ENCODE measurements around the gene IZUMO3.

The IZUMO3 gene

GRCh38 chr9:24500761-24501160 lies 44.9 kb downstream of the IZUMO3 start:
- no peaks in the 10 kb centered on the region for H3K27me3 ChIP-seq (ENCODE audit: low read depth, low read length)
- no peaks in the 10 kb centered on the region for H3K36me3 ChIP-seq (replicated peaks; ENCODE audit: low read depth, low read length)
- no peak overlapping the region for H2AFZ ChIP-seq (ENCODE audit: low read depth, low read length)
- no peak overlapping the region for H3K4me2 ChIP-seq (ENCODE audit: low read length)
- H3K79me2 ChIP-seq (ENCODE audit: low read length), result no peaks in the 10 kb centered on the region
- no peaks in the 10 kb centered on the region for H3K4me1 ChIP-seq (ENCODE audit: low read length)
- H3K4me3 ChIP-seq (ENCODE audit: low read length), result no peak overlapping the region
- no peak overlapping the region for H3K27ac ChIP-seq (ENCODE audit: low read length)
- H4K20me1 ChIP-seq (ENCODE audit: insufficient read depth, low read length), result no peaks in the 10 kb centered on the region
- TF ChIP-seq EZH2phosphoT487 (IDR thresholded peaks at IDR 0.05; ENCODE audit: low read depth), result no peak
- no peak for TF ChIP-seq CTCF (IDR thresholded peaks at IDR 0.05; ENCODE audit: low read depth, low read length)
- H3K9me3 ChIP-seq (ENCODE audit: insufficient read depth, low read length), result no peaks in the 10 kb centered on the region
- H3K9ac ChIP-seq (ENCODE audit: low read length), result no peak overlapping the region

GRCh38 chr9:24498632-24499031 lies 47.1 kb downstream of the IZUMO3 start:
- Histone ChIP-seq H3K9me3 (ENCODE audit: insufficient read depth, low read length) (no peaks in the 10 kb centered on the region), H3K4me2 (ENCODE audit: low read length) (no peak overlapping the region), H3K9ac (ENCODE audit: low read length) (no peak overlapping the region), H2AFZ (ENCODE audit: low read depth, low read length) (no peak overlapping the region), H3K79me2 (ENCODE audit: low read length) (no peaks in the 10 kb centered on the region), H4K20me1 (ENCODE audit: insufficient read depth, low read length) (no peaks in the 10 kb centered on the region), H3K27ac (ENCODE audit: low read length) (no peak overlapping the region), H3K4me1 (ENCODE audit: low read length) (no peaks in the 10 kb centered on the region), H3K36me3 (replicated peaks; ENCODE audit: low read depth, low read length) (no peaks in the 10 kb centered on the region), H3K4me3 (ENCODE audit: low read length) (no peak overlapping the region), H3K27me3 (ENCODE audit: low read depth, low read length) (no peaks in the 10 kb centered on the region)
- TF ChIP-seq EZH2phosphoT487 (IDR thresholded peaks at IDR 0.05; ENCODE audit: low read depth) (no peak), CTCF (IDR thresholded peaks at IDR 0.05; ENCODE audit: low read depth, low read length) (no peak)

GRCh38 chr9:24497671-24498070 lies 48.0 kb downstream of the IZUMO3 start:
- Histone ChIP-seq H4K20me1 (ENCODE audit: insufficient read depth, low read length) (no peaks in the 10 kb centered on the region), H3K27me3 (ENCODE audit: low read depth, low read length) (no peaks in the 10 kb centered on the region), H3K4me1 (ENCODE audit: low read length) (no peaks in the 10 kb centered on the region), H3K27ac (ENCODE audit: low read length) (no peak overlapping the region), H3K79me2 (ENCODE audit: low read length) (no peaks in the 10 kb centered on the region), H3K4me3 (ENCODE audit: low read length) (no peak overlapping the region), H3K9ac (ENCODE audit: low read length) (no peak overlapping the region), H2AFZ (ENCODE audit: low read depth, low read length) (no peak overlapping the region), H3K4me2 (ENCODE audit: low read length) (no peak overlapping the region), H3K36me3 (replicated peaks; ENCODE audit: low read depth, low read length) (no peaks in the 10 kb centered on the region), H3K9me3 (ENCODE audit: insufficient read depth, low read length) (no peaks in the 10 kb centered on the region)
- no peak for TF ChIP-seq CTCF (IDR thresholded peaks at IDR 0.05; ENCODE audit: low read depth, low read length)
- no peak for TF ChIP-seq EZH2phosphoT487 (IDR thresholded peaks at IDR 0.05; ENCODE audit: low read depth)
